PFSK-1 (cell line): Measurements from ENCODE around the gene TTN.

ENCODE experiments used
- FOXP2 ChIP-seq: optimal IDR thresholded peaks from 2 replicates; pipeline ENCODE3; 2011; ENCODE audit warnings: borderline replicate concordance, control low read depth, inconsistent platforms; ENCODE audit not compliant: insufficient read depth; ENCODE audit errors: extremely low read length, extremely low read depth
- POLR2AphosphoS5 ChIP-seq: IDR thresholded peaks from 2 replicates; pipeline ENCODE4 v1.6.1; 2012; ENCODE audit warnings: low read depth, mild to moderate bottlenecking, control low read depth, low read length, moderate library complexity
- SIN3A ChIP-seq: IDR thresholded peaks from 2 replicates; pipeline ENCODE4 v1.6.1; 2012; ENCODE audit warnings: mild to moderate bottlenecking, low read length, moderate library complexity, borderline replicate concordance; ENCODE audit not compliant: insufficient read depth
- TAF1 ChIP-seq: IDR thresholded peaks from 2 replicates; pipeline ENCODE4 v1.6.1; 2012; ENCODE audit warnings: low read length, control low read depth, borderline replicate concordance; ENCODE audit not compliant: insufficient read depth
- TF ChIP-seq, protein P1 (sequence below), 2 experiments: IDR thresholded peaks; 2 replicates each; pipeline versions ENCODE4 v1.6.1 to v1.8.0; 2011 to 2012; ENCODE audit warnings: low read depth in 2 of 2, low read length in 2 of 2, control low read depth in 1 of 2, inconsistent platforms in 1 of 2, mild to moderate bottlenecking in 1 of 2, moderate library complexity in 1 of 2; ENCODE audit not compliant: insufficient read depth in 1 of 2

Gene TTN

DNA sequence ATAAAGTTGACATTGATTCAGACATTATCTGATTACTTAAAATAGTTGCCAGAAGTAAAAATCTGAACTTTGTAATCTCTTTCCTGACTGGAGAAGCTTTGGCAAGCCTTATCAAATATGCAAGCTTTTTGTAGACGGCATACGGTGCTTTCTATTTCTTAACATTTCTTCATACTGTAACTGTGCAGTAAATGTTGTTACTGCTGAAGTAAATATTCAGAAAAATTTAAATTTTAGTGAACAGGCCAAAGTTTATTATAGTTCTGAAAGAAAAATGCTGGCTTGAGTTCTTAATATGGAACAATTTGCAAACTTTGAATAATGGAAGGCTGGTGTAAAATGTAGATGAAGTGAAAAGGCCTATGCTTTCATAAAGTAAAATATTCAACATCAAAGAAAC, 1.8 kb downstream of the TTN start:
- no peak for TF ChIP-seq FOXP2
- TF ChIP-seq, protein P1, sequence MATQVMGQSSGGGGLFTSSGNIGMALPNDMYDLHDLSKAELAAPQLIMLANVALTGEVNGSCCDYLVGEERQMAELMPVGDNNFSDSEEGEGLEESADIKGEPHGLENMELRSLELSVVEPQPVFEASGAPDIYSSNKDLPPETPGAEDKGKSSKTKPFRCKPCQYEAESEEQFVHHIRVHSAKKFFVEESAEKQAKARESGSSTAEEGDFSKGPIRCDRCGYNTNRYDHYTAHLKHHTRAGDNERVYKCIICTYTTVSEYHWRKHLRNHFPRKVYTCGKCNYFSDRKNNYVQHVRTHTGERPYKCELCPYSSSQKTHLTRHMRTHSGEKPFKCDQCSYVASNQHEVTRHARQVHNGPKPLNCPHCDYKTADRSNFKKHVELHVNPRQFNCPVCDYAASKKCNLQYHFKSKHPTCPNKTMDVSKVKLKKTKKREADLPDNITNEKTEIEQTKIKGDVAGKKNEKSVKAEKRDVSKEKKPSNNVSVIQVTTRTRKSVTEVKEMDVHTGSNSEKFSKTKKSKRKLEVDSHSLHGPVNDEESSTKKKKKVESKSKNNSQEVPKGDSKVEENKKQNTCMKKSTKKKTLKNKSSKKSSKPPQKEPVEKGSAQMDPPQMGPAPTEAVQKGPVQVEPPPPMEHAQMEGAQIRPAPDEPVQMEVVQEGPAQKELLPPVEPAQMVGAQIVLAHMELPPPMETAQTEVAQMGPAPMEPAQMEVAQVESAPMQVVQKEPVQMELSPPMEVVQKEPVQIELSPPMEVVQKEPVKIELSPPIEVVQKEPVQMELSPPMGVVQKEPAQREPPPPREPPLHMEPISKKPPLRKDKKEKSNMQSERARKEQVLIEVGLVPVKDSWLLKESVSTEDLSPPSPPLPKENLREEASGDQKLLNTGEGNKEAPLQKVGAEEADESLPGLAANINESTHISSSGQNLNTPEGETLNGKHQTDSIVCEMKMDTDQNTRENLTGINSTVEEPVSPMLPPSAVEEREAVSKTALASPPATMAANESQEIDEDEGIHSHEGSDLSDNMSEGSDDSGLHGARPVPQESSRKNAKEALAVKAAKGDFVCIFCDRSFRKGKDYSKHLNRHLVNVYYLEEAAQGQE (IDR thresholded peaks at IDR 0.05; ENCODE audit: insufficient read depth in 1 of 2, low read depth in 2 of 2, low read length in 2 of 2), result no peak
- TF ChIP-seq SIN3A, result no peak
- TF ChIP-seq TAF1, result no peak
- no peak for TF ChIP-seq POLR2AphosphoS5

DNA sequence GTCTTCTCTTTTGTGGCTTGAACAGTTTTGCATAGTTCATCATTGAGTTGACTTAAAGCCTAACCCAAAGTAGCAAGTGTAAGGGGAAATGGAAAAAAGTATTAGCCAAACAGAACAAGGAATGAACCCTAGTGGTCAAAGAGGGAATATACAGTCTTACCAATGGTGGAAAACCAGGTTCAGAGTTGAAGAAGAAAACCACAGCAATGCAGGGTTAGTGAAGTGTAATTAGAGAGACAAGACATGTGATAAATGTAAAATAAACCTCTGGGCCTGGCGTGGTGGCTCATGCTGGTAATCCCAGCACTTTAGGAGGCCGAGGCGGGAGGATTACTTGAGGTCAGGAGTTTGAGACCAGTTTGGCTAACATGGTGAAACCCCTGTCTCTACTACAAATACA, 2.4 kb downstream of the TTN start:
- TF ChIP-seq POLR2AphosphoS5, result no peak
- TF ChIP-seq TAF1, result no peak
- TF ChIP-seq FOXP2, result no peak
- TF ChIP-seq SIN3A, result no peak
- TF ChIP-seq, protein P1 (IDR thresholded peaks at IDR 0.05; ENCODE audit: insufficient read depth in 1 of 2, low read depth in 2 of 2, low read length in 2 of 2), result no peak

DNA sequence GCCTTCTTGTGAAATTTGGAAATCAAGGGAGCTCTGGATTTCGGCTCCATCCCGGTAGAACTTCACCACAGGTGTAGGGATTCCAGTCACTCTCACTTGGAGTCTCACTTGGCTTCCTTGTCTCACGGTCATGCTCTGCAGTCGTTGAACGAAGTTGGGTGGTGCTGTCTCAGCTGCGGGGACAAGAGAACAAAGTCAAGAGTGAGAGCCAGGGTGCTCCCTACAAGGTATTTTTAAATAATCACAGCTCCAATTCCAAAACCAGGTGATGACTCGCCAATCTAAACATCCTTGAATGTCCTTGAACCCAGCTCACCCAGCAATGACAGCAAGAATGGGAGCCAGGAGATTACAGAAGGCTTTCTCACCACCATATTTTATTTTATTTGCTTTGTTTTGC, 6.7 kb downstream of the TTN start:
- TF ChIP-seq SIN3A (no peak), FOXP2 (no peak), POLR2AphosphoS5 (no peak), TAF1 (no peak)
- TF ChIP-seq, protein P1 (IDR thresholded peaks at IDR 0.05; ENCODE audit: insufficient read depth in 1 of 2, low read depth in 2 of 2, low read length in 2 of 2), result no peak

DNA sequence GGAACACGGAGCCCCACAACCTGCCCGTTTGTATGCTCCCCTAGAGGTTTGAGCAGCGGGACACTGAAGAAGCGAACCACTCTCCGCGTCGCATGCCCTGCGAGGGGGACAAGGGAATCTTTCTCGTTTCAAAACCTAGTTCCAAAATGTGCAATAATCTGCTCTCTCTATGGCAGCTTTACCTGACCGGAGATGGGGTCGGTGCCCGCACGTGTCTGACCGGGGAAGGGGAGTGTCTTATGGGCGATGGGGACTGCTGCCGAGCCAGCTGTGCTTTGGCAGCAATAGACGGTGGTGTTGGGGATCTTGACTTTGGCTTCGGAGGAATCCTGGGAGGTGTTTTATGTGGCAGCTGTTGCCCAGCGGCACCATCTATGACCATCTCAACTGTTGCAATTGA, 7.9 kb downstream of the TTN start:
- TF ChIP-seq POLR2AphosphoS5 (no peak), SIN3A (no peak), TAF1 (no peak), FOXP2 (no peak)
- TF ChIP-seq, protein P1 (IDR thresholded peaks at IDR 0.05; ENCODE audit: insufficient read depth in 1 of 2, low read depth in 2 of 2, low read length in 2 of 2), result no peak
